Mucosa of stomach (tissue), 1 donor: ENCODE results near the gene MED22.

ENCODE experiments used
- H3K27me3 ChIP-seq: one replicate; pipeline ENCODE4 v1.7.0; 2013; ENCODE audit warnings: mild to moderate bottlenecking, low read length; ENCODE audit not compliant: control insufficient read depth, insufficient read depth
- H3K36me3 ChIP-seq: one replicate; pipeline ENCODE4 v1.7.0; 2013; ENCODE audit warnings: low read length; ENCODE audit not compliant: control insufficient read depth, insufficient read depth
- H3K4me1 ChIP-seq: one replicate; pipeline ENCODE4 v1.7.0; 2013; ENCODE audit warnings: mild to moderate bottlenecking, low read length; ENCODE audit not compliant: control insufficient read depth, insufficient read depth
- H3K4me3 ChIP-seq: one replicate; pipeline ENCODE4 v1.7.0; 2013; ENCODE audit warnings: low read length
- H3K9ac ChIP-seq: one replicate; pipeline ENCODE4 v1.7.0; 2013; ENCODE audit warnings: mild to moderate bottlenecking, low read length, moderate library complexity
- H3K9me3 ChIP-seq: one replicate; pipeline ENCODE4 v1.7.0; 2013; ENCODE audit warnings: mild to moderate bottlenecking, low read length, moderate library complexity; ENCODE audit not compliant: control insufficient read depth
- donor health status: Pancreatic carcinoma.

Gene MED22

DNA sequence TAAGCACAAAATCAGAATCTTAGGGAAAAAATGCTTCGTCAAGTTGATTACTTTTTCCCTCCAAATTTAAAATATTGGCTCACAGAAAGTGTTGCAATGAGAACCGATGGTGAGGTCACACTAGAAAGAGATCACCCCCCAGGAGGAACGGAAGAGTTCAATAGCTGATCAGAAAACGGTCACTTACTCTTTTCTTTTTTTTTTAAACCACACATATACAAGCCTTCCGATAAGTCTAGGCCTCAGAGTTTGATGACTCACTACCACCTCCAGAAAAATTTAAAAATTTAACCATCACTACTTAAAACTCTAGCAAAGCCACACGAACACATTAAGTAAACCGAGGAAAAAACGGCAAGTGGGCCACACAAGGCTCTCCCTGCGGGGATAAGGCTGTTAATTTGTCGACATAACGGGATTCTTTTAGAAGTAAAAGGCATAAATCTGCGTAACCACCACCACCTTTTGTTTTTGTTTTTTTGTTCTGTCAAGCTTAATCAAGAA, 26.7 kb upstream of the MED22 start:
- no peaks in the 10 kb centered on the region for H3K36me3 ChIP-seq
- peak overlapping the region; percentile 88 for H3K4me3 ChIP-seq
- H3K27me3 ChIP-seq, result no peaks in the 10 kb centered on the region
- H3K9ac ChIP-seq, result peak overlapping the region; percentile 91
- H3K9me3 ChIP-seq, result no peaks in the 10 kb centered on the region
- H3K4me1 ChIP-seq, result peaks cover 52% of the 10 kb centered on the region

- no peaks in the 10 kb centered on the region for H3K36me3 ChIP-seq
- H3K9me3 ChIP-seq, result no peaks in the 10 kb centered on the region
- peaks cover 60% of the 10 kb centered on the region for H3K4me1 ChIP-seq
- no peak overlapping the region for H3K4me3 ChIP-seq
- H3K9ac ChIP-seq, result peak overlapping the region; percentile 20
- no peaks in the 10 kb centered on the region for H3K27me3 ChIP-seq
These were observed 24.2 kb upstream of the MED22 start for GRCh38 chr9:133372144-133372543.

- no peak overlapping the region for H3K4me3 ChIP-seq
- H3K9me3 ChIP-seq, result no peaks in the 10 kb centered on the region
- no peaks in the 10 kb centered on the region for H3K27me3 ChIP-seq
- peaks cover 56% of the 10 kb centered on the region for H3K4me1 ChIP-seq
- H3K9ac ChIP-seq, result peak overlapping the region; percentile 16
- peaks cover 5% of the 10 kb centered on the region for H3K36me3 ChIP-seq
These were observed 23.4 kb upstream of the MED22 start for GRCh38 chr9:133371261-133371711.

DNA sequence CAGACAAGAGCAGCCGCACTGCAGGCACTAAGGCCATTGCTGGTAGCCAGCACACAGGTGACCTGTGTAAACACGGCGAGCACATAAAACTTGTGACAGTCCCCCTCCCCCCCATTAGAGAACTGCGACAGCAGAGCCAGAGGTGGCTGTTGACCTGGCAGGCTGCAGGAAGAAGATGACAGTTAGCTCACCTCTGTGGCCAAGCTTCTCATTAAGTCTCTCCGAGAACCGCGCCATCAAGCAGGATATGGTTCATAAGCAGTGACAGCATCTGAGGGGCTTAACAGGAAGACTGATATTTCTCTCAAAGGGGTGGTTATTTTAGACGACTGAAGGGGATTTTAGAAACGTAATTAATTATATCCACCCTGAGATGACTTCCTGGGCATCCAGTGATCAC, 22.8 kb upstream of the MED22 start:
- peaks cover 7% of the 10 kb centered on the region for H3K36me3 ChIP-seq
- H3K9ac ChIP-seq, result peak overlapping the region; percentile 16

DNA sequence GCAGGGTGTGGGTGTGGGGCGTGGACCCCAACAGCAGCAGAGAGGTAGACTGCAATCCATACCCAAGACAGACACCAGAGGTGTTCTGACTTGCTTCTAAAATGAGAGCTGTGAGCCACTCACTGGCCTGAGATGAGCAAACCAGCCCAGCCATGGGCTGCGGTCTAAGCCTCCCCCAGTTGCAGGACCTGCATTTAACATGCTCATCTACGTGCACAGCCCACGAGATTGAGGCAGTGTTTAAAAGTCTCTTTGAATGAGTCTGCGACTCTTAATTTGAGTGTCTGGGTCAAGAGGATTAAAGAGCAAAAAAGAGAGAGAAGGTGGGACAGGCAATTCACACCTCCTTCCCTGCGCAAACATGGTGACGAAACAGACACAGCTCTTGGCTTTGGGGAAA, 22.0 kb upstream of the MED22 start:
- H3K4me3 ChIP-seq, result no peak overlapping the region
- H3K36me3 ChIP-seq, result peaks cover 12% of the 10 kb centered on the region
- H3K9me3 ChIP-seq, result no peaks in the 10 kb centered on the region
- H3K27me3 ChIP-seq, result no peaks in the 10 kb centered on the region
- peaks cover 56% of the 10 kb centered on the region for H3K4me1 ChIP-seq
- no peak overlapping the region for H3K9ac ChIP-seq

More for the DNA sequence above, 22.8 kb upstream of the MED22 start:
- no peaks in the 10 kb centered on the region for H3K9me3 ChIP-seq
- no peak overlapping the region for H3K4me3 ChIP-seq
- H3K27me3 ChIP-seq, result no peaks in the 10 kb centered on the region
- H3K4me1 ChIP-seq, result peaks cover 56% of the 10 kb centered on the region

DNA sequence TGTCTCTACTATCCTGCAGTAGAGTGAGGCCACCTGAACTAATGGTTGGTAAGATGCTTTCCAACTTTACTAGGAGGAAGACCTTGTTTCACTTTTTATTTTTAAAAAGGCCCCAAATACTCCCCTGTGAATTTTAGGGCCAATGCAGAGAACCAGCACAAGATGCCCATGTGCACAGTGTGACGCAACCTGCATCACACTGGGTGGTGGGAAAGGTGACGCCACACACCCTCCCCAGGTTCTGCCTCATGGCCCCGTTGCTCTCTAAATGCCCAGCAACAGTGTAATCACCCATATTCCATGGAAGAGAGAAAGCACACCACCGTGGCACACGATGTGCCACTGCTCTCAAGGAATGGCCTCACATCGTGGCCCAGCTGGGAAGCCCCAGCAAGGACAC, 21.5 kb upstream of the MED22 start:
- Histone ChIP-seq H3K4me3 (no peak overlapping the region), H3K9me3 (no peaks in the 10 kb centered on the region), H3K36me3 (peaks cover 14% of the 10 kb centered on the region), H3K4me1 (peaks cover 56% of the 10 kb centered on the region), H3K27me3 (no peaks in the 10 kb centered on the region), H3K9ac (no peak overlapping the region)

DNA sequence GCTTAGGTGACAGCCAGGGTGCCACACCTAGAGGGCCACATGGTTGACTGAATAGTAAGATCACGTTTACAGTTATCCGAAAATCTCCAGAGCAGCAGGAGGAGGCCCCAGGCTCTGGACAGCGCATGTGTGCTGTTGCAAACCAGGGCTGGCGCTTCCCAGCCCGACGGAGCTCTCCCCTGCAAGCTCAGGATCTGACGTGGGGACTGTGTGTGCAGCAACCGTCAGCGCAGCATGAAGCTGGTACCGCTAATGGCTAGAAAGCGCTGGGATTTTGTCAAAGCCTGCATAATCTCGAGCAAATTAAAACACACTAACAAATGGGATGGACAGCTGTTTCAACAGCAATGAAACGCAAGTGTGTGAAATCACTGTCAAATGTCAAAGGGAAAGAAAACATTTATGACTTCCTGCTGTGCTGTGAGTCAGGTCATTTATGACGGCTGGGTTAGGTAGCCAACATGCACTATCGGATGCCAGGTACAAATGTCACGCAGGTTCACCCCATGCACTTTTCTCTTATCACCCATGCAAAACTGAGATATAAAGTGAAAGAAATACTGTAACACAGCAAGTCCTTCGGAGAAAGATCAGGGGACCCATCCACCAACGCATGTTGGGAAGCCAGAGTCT, 20.4 kb upstream of the MED22 start:
- H3K9me3 ChIP-seq, result no peaks in the 10 kb centered on the region
- H3K36me3 ChIP-seq, result peaks cover 14% of the 10 kb centered on the region
- no peak overlapping the region for H3K9ac ChIP-seq
- peaks cover 56% of the 10 kb centered on the region for H3K4me1 ChIP-seq
- no peak overlapping the region for H3K4me3 ChIP-seq
- no peaks in the 10 kb centered on the region for H3K27me3 ChIP-seq

- Histone ChIP-seq H3K4me1 (peaks cover 51% of the 10 kb centered on the region), H3K36me3 (peaks cover 14% of the 10 kb centered on the region), H3K9ac (no peak overlapping the region), H3K27me3 (no peaks in the 10 kb centered on the region), H3K4me3 (no peak overlapping the region), H3K9me3 (no peaks in the 10 kb centered on the region)
These were observed 19.8 kb upstream of the MED22 start for GRCh38 chr9:133367778-133368177.

GRCh38 chr9:133367221-133367620, 19.3 kb upstream of the MED22 start:
- peaks cover 47% of the 10 kb centered on the region for H3K4me1 ChIP-seq
- H3K36me3 ChIP-seq, result peaks cover 14% of the 10 kb centered on the region
- H3K9ac ChIP-seq, result no peak overlapping the region
- no peaks in the 10 kb centered on the region for H3K27me3 ChIP-seq
- H3K9me3 ChIP-seq, result no peaks in the 10 kb centered on the region
- no peak overlapping the region for H3K4me3 ChIP-seq

GRCh38 chr9:133366435-133366834, 18.5 kb upstream of the MED22 start:
- Histone ChIP-seq H3K27me3 (no peaks in the 10 kb centered on the region), H3K9ac (no peak overlapping the region), H3K4me1 (peaks cover 39% of the 10 kb centered on the region), H3K4me3 (no peak overlapping the region), H3K9me3 (no peaks in the 10 kb centered on the region), H3K36me3 (peaks cover 18% of the 10 kb centered on the region)

DNA sequence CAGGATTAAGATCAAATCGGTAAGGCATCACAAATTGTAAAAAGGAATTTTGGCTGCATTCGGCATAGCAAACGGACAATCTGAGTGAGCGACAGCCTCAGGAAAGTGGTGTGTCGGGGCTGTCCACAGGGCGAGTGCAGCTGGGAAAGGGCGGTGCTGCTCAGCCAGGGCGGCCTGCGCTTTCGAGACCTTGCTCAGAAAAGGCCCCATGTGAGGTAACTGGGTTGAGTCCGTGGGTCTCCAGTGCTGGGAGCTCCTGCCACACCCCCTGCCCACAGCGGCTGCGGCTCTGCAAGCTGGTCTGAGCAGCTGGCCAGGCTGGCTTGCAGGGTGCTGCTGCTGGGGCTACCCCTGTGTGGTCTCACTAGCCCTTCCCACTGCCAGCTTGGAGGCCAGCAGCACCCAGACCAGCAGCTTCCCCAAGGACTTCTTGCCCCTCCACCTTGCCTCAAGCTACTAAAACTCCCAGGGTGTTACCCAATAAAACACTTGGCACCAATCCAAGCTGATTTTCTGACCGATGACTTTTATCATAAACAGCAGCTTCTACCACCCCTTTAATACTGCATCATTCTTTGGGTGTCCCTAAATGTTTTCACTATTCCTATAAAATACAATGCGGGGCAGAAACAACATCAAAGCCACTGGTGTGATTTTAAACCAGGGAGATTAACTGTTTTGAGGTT, 14.6 kb upstream of the MED22 start:
- Histone ChIP-seq H3K27me3 (no peaks in the 10 kb centered on the region), H3K9ac (no peak overlapping the region), H3K4me1 (peaks cover 28% of the 10 kb centered on the region), H3K4me3 (no peak overlapping the region), H3K36me3 (peaks cover 18% of the 10 kb centered on the region), H3K9me3 (no peaks in the 10 kb centered on the region)

DNA sequence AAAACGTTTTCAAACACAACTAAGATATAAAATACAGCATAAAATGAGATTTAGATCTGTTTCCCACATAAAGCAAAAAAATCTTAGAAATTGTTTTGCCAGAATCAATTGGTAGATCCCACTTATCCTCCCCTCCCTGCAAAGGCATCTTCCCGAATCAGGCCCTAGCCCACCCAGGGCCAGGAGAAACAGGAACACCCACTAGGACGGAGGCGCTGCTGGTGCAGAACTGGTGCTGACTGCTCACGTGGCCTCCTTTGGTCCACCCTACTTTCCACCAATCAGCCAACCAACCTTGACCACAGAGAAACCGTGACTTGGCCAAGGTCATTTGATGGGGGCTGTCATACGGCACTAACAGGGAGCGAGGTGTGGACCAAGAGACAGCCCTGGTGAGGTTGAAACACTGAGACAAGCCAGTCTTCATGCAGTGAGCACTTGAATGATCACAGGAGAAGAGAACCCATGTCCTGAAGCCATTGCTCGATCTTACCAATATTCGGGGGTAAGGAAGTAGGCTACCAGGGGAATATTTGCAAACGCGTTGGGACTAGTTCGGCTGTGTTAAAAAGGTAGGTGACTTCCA, 13.7 kb upstream of the MED22 start:
- no peaks in the 10 kb centered on the region for H3K9me3 ChIP-seq
- peaks cover 17% of the 10 kb centered on the region for H3K36me3 ChIP-seq
- no peak overlapping the region for H3K9ac ChIP-seq
- no peaks in the 10 kb centered on the region for H3K27me3 ChIP-seq
- H3K4me1 ChIP-seq, result peaks cover 33% of the 10 kb centered on the region
- no peak overlapping the region for H3K4me3 ChIP-seq
